IPS-18a (cell line): ENCODE measurements around the gene ATP11C.

ENCODE experiments used
- H3K27ac ChIP-seq: one replicate; pipeline ENCODE4 v1.5.1; 2013; ENCODE audit warnings: low read length
- H3K27me3 ChIP-seq: one replicate; pipeline ENCODE4 v1.6.1; 2013; ENCODE audit warnings: mild to moderate bottlenecking, low read length; ENCODE audit not compliant: control insufficient read depth, insufficient read depth
- H3K36me3 ChIP-seq: one replicate; pipeline ENCODE4 v1.6.1; 2013; ENCODE audit warnings: low read depth, low read length; ENCODE audit not compliant: control insufficient read depth
- H3K4me1 ChIP-seq: one replicate; pipeline ENCODE4 v1.6.1; 2013; ENCODE audit warnings: low read depth, low read length; ENCODE audit not compliant: control insufficient read depth
- H3K4me3 ChIP-seq: one replicate; pipeline ENCODE4 v1.5.1; 2013; ENCODE audit warnings: low read length
- H3K9ac ChIP-seq: one replicate; pipeline ENCODE4 v1.6.1; 2013; ENCODE audit warnings: mild to moderate bottlenecking, low read length, moderate library complexity
- H3K9me3 ChIP-seq: one replicate; pipeline ENCODE4 v1.6.1; 2013; ENCODE audit warnings: low read depth, low read length; ENCODE audit not compliant: control insufficient read depth

Gene ATP11C

DNA sequence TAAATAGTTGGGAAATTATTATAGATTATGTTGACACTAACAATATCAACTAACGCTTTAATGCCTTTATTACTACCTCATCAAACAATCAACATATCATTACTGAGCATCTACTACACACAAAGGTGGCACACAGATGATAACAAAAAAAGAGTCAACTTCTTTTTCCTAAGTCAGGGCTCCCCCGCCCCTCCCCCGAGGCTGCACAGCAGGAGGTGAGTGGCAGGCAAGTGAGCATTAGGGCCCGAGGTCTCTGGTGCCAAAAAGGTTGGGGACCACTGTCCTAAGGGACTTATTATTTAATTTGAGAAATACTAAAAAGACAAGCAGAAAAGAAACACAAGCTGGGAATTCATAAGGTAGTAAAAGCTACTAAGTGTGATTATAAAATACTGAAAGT lies 174.6 kb downstream of the ATP11C start:
- Histone ChIP-seq H3K4me3 (no peak overlapping the region), H3K9ac (no peak overlapping the region), H3K27ac (no peak overlapping the region), H3K27me3 (no peaks in the 10 kb centered on the region), H3K4me1 (no peaks in the 10 kb centered on the region), H3K9me3 (peaks cover 19% of the 10 kb centered on the region), H3K36me3 (peaks cover 8% of the 10 kb centered on the region)

DNA sequence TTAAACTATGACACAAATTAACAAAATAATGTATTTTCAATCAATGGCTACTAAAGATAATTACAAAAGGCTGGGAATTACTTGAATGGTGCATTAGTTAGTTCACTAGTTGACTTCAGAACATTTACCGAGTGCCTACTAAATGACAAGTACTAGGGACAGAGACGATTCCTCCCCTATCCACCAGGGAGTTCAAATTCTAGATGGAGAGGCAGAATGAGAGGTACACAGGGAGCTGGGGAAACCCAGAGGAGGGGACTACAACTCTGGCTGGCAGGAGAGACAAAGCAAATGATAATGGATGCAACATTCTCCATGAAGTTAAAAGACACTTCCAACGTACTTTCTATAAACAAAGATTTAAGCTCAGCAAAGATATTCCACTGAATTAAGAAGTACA lies 181.8 kb downstream of the ATP11C start:
- no peaks in the 10 kb centered on the region for H3K27me3 ChIP-seq
- no peaks in the 10 kb centered on the region for H3K36me3 ChIP-seq
- H3K4me1 ChIP-seq, result no peaks in the 10 kb centered on the region
- H3K4me3 ChIP-seq, result no peak overlapping the region
- H3K9ac ChIP-seq, result no peak overlapping the region
- H3K27ac ChIP-seq, result no peak overlapping the region
- peaks cover 25% of the 10 kb centered on the region for H3K9me3 ChIP-seq

DNA sequence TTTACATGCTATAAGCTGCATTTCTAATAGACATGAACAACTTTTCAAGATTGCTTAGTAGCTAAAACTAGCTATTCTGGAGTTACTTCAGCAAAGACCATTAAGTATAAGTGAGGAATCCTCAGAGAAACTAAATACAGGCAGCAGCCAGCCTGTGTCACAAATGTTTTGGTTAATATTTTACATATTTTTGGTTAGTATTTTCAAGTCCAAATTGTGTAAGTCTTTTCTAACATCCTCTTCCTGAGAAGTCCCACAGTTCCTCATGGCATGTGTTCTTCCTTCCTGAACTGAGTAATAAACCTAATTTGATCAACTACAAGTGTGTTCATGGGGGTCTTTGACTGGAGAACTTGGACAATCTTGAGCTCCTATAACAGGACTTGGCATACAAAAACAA lies 182.5 kb downstream of the ATP11C start:
- no peak overlapping the region for H3K9ac ChIP-seq
- no peaks in the 10 kb centered on the region for H3K4me1 ChIP-seq
- H3K9me3 ChIP-seq, result peaks cover 20% of the 10 kb centered on the region
- H3K4me3 ChIP-seq, result no peak overlapping the region
- no peaks in the 10 kb centered on the region for H3K27me3 ChIP-seq
- no peak overlapping the region for H3K27ac ChIP-seq
- H3K36me3 ChIP-seq, result no peaks in the 10 kb centered on the region

DNA sequence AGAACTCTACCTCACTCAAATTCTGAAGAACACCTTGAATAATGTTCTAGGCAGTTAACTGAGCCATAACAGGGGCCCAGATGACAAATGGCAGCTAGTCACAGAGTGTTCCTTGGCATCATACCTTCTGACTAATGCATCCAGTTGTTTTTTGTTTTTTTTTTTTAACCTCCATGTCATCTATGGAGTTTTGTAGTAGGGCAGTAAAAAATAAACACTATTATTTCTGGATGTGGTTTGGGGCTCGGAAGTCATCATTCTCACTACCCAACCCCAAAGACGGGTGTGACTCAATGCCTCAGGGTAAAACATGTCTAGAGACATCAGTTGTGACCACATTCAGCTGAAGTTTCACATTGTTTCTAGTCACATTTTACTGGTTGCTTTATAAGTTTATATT lies 193.7 kb downstream of the ATP11C start:
- H3K27ac ChIP-seq, result no peak overlapping the region
- H3K9ac ChIP-seq, result no peak overlapping the region
- H3K36me3 ChIP-seq, result no peaks in the 10 kb centered on the region
- no peaks in the 10 kb centered on the region for H3K4me1 ChIP-seq
- H3K4me3 ChIP-seq, result no peak overlapping the region
- H3K9me3 ChIP-seq, result peaks cover 16% of the 10 kb centered on the region
- no peaks in the 10 kb centered on the region for H3K27me3 ChIP-seq

DNA sequence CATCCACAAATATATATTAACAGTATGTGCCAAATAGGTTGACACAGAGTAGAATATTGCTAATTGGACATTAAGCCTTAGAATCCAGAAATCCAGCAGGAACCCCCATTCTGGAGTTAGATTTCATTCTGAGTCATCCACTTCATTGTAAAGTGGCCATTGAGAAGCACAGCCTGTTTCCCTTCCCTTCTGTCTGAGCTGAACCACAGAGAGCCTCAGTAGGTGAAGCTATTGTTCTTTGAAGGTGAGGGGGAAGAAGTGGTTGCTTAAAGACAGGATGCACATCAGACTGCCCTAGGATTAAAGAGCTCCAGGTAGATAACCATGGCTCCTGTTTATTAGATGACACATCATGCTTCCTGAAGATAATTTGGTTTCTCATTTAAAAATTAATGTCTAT lies 194.3 kb downstream of the ATP11C start:
- H3K9ac ChIP-seq, result no peak overlapping the region
- H3K27ac ChIP-seq, result no peak overlapping the region
- no peak overlapping the region for H3K4me3 ChIP-seq
- no peaks in the 10 kb centered on the region for H3K27me3 ChIP-seq
- peaks cover 13% of the 10 kb centered on the region for H3K9me3 ChIP-seq
- H3K4me1 ChIP-seq, result no peaks in the 10 kb centered on the region
- H3K36me3 ChIP-seq, result no peaks in the 10 kb centered on the region

DNA sequence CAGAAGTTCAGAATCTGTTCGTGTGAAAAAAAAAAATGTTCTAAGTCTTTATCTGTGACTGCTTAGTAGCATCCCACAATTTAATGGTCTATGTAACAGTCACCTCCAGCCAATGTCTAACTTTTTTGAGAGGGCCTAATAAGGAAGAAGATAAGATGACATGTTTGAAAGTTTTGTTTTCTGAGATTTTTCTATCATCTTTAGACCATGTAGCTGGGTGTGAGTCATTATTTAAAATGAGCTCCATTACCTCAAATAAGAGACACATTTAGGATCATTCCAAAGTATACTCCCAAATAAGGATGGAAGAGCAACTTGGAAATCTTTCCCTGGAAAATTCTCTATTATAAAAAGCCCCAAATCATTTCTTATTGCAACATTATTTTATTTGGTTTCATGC lies 196.7 kb downstream of the ATP11C start:
- Histone ChIP-seq H3K27me3 (no peaks in the 10 kb centered on the region), H3K36me3 (no peaks in the 10 kb centered on the region), H3K9me3 (peaks cover 14% of the 10 kb centered on the region), H3K4me3 (no peak overlapping the region), H3K4me1 (no peaks in the 10 kb centered on the region), H3K9ac (no peak overlapping the region), H3K27ac (no peak overlapping the region)

DNA sequence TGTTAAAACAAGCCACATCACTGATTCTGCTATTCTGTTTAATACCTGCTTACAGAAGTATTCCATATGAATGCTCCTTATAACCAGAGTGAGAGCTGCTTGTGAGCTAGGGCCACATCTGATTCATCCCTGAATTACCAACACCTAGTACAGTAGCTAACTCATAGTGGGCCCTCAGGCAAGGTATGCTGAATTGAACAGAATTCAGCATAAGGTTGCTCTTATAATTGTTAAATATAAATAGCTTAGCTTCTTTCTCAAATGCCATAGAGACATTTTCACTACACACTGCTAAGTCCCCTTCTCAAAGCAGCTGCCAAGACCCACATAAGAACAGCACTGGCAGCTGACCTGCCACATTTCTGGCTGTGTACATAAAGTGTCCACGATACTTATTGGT lies 197.9 kb downstream of the ATP11C start:
- H3K27ac ChIP-seq, result no peak overlapping the region
- no peaks in the 10 kb centered on the region for H3K27me3 ChIP-seq
- no peak overlapping the region for H3K9ac ChIP-seq
- peaks cover 22% of the 10 kb centered on the region for H3K9me3 ChIP-seq
- H3K36me3 ChIP-seq, result no peaks in the 10 kb centered on the region
- no peaks in the 10 kb centered on the region for H3K4me1 ChIP-seq
- no peak overlapping the region for H3K4me3 ChIP-seq

DNA sequence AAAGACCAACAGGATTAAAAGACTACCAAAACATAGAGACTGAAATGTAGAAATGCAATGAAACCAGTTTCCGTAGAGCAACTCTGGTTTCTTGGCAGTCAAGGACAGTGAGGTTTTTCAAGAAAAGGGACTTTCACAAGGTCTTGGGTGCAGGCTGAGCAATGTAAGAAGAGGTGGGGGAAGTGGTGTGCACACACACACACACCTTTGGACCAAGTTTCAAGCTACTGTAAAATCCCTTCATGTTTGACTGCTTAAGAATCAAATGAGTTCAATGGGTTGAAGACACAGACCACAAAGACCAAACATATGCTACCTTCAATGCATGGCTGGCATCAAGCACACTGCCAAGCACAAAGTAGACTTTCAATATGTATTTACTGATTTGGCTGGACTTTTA lies 207.1 kb downstream of the ATP11C start:
- Histone ChIP-seq H3K9me3 (peaks cover 26% of the 10 kb centered on the region), H3K36me3 (peaks cover 3% of the 10 kb centered on the region), H3K4me3 (no peak overlapping the region), H3K27me3 (no peaks in the 10 kb centered on the region), H3K4me1 (no peaks in the 10 kb centered on the region), H3K27ac (no peak overlapping the region), H3K9ac (no peak overlapping the region)

DNA sequence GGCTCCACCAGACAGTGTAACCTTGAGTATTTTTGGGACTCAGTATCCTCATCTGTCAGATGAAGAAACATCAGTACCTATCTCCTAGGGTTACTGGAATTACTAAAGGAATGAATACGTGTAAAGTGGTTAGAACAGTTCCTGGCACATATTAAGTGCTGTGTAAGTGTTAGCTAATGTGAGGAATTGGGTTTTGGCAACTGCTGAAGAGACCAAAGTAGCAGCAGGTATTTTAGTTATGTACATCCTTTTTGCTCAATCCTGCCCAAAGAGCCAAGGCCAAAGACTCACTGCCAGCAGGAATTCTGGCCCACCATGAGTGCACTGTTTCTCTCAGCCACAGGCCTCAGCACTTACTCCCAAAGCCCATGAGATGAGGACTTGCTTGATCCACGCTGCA lies 208.2 kb downstream of the ATP11C start:
- Histone ChIP-seq H3K9ac (no peak overlapping the region), H3K9me3 (peaks cover 28% of the 10 kb centered on the region), H3K27ac (no peak overlapping the region), H3K36me3 (peaks cover 3% of the 10 kb centered on the region), H3K4me1 (peaks cover 3% of the 10 kb centered on the region), H3K27me3 (no peaks in the 10 kb centered on the region), H3K4me3 (no peak overlapping the region)

DNA sequence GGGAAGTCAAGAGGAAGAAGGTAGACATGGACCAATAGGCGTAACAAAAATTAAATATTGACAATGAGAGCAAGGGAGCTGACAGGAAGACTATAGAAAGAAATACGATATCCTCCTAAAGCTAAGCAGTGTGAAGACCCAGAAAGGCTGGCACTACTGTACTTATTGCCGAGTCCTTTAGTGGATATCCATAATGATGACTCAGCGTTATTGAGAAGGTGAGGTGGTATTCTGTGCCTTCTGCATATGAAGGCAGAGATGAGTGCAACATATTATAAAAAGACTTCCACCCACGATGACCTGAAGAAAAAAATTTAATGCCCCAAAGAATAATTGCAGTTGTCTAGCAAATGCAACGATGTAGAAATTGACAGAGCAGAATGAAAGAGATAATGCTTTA lies 211.9 kb downstream of the ATP11C start:
- peaks cover 30% of the 10 kb centered on the region for H3K9me3 ChIP-seq
- H3K27me3 ChIP-seq, result no peaks in the 10 kb centered on the region
- H3K36me3 ChIP-seq, result no peaks in the 10 kb centered on the region
- no peak overlapping the region for H3K27ac ChIP-seq
- H3K9ac ChIP-seq, result no peak overlapping the region
- H3K4me3 ChIP-seq, result no peak overlapping the region
- peaks cover 3% of the 10 kb centered on the region for H3K4me1 ChIP-seq

DNA sequence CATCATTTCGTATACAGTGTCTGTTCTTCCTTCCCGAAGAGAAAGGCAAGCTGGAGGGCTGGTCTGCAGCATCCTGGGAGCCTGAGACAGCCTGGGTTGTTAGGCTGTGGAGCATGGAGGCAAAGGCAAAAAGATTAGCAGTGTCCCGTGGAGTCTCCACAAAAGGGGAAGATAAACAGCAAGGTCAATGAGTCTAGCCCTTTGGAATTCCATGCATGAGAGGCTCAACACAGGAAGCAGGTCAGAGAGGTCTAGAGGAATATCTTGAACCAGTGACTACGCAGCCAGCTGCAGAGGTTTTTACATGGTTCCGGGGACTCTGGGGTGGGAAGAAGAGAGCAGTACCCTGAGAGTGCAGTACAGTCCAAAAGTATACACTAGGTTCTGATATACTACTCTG lies 212.7 kb downstream of the ATP11C start:
- H3K4me3 ChIP-seq, result no peak overlapping the region
- H3K27me3 ChIP-seq, result no peaks in the 10 kb centered on the region
- no peak overlapping the region for H3K27ac ChIP-seq
- H3K4me1 ChIP-seq, result peaks cover 3% of the 10 kb centered on the region
- no peaks in the 10 kb centered on the region for H3K36me3 ChIP-seq
- H3K9me3 ChIP-seq, result peaks cover 29% of the 10 kb centered on the region
- no peak overlapping the region for H3K9ac ChIP-seq

DNA sequence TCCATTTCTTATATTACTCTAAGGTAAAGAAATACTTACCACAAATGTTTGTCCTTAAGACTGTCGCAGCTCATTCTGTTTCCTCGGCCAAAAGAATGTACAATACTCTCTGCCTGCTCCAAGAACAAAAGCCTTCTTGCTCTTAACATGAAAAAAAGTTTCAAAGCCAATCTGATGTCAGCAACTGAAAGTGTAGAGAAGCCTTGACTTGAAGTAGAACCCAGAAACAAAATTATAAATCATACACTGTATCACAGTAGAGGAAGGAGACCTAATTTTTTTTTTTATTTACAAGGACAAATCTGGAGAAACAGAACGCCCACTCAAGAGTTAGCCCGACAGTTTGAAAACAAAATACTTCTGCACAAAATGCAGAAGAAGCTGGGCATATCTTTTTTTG lies 224.8 kb downstream of the ATP11C start, which contains the start of gene MCF2:
Gene MCF2, minus strand, starts transcription at position 101 of the 400 bp plus-strand sequence. CDS start 56,423 bp downstream, outside the sequence.
- no peak within 1 kb of the TSS for H3K4me3 ChIP-seq
- H3K9me3 ChIP-seq, result peaks cover 20% of the 10 kb centered on the region
- no peaks in the 10 kb centered on the region for H3K27me3 ChIP-seq
- H3K27ac ChIP-seq, result no peak within 1 kb of the TSS
- no peaks in the 10 kb centered on the region for H3K36me3 ChIP-seq
- H3K9ac ChIP-seq, result no peak within 1 kb of the TSS
- no peaks in the 10 kb centered on the region for H3K4me1 ChIP-seq
